ENCODE results near the gene POLN.

POLN gene

DNA sequence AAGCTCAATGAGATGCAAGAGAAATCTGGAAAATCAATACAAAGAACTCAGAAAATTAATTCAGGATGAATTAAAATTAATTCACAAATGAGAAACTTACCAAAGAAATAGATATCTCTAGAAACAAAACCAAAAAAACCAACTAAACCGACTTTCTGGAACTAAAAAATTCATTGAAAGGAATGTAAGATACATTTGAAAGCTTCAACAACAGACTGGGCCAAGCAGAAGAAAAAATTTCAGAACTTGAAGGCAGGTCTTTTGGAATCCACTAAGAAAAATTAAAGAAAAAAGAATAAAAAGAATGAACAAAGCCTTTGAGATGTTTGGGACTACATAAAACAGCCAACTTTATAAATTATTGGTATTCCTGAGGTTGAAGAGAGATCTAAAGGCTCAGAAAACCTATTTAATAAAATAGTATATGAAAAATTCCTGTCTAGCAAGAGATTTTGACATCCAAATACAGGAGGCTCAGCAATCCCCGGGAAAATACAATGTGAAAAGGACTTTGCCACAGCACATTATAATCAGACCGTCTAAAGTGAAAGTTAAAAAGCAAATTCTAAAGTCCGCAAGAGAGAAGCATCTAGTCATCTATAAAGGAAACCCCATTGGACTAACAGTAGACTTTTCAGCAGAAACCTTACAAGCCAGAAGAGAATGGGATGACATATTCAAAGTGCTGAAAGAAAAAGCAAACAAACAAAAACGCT, 138.6 kb downstream of the POLN start:
- DNase-seq, result no peak

GRCh38 chr4:2102045-2102883, 139.7 kb downstream of the POLN start:
- DNase-seq, result no peak

DNA sequence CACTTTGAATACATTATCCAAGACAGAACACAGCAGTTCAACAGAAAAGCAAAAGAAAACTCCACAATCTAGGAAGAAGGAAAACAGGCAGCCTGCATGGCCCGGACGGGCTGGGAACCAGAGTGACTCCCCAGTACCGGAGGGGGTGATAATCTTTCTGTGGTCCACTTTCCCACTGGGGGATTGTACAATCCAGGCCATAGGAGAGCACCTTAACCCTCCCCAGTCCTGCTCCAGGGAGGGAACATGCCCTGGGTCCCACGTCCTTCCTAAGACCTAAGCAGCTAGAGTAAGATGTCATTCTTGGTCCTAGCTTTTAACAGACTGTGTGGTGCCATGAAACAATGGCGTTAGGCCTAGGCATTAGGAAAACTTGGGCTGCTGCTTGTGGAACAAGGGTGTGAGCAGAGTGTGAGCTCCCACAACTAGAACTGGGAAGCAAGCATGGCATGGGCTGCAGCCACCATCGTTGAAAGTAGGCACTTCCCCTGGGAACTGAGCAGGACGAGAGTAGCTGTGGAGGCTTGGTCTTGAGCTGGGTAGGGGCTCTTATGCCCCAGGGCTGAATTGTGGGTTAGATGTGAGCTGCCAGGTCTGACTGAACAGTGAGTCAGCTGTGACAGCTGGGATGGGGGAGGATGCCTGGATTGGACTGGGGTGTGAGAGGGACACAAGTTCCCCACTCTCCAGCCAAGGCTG, 140.4 kb downstream of the POLN start:
- no peak for DNase-seq

GRCh38 chr4:2096073-2096609, 145.8 kb downstream of the POLN start:
- DNase-seq, result no peak

DNA sequence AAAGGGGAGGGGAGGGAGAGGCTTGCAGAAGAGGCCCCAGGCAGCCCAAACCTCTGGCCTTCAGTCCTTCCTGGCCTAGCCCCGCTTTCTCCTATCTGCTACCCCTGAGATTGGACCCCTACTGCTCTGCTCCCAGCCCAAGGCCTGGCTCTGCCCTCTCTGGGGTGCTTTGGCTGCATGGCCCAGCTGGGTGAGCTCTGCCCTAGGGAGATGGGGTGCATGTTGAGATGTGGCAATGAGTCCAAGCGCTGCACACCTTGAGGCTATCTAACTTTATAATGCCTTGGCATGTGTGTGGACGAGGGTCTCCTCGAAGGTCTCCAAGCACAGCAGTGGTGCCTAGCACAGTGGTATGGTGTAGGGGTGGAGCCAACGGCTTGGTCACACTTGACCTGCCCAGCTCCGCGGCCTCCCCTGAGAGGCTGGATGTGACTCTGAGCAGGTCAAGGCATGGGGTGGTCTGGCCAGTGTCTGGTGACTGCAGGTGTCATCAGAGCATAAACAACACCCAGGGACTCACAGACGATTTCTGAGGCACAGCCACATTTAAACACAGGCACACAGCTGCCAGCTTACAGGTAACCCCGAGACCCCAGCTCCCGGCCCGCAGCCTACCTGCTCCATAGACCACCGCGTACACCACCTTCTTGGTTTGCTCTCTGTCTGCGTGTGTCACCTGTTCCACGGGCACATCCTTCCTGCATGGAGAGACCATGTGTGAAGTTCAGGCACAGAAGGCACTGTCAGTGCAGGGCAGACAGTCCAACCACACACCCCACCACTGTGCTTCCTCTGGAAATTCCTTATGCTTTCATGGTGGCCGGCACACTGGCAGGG, 146.5 kb downstream of the POLN start:
- no peak for DNase-seq

GRCh38 chr4:2094545-2094944, 147.4 kb downstream of the POLN start:
- no peak for DNase-seq

DNA sequence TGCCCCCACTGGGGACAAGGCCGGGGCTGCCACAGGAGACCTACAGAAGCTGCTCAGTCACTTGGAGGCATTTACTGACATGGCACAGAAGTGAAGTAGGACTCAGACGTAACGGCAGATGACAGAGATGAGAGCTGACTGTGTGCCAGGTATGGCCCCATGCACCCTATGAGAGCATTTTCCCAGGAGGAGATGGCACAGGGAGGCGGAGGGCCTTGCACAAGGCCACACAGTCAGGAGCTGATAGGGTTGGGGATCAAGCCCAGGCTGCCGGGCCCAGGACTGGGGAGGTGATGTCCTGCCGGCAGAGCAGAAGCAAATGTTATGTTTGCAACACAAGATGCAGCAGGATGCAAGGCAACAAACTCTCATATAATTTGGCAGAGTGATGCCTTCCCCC, 148.7 kb downstream of the POLN start:
- no peak for DNase-seq

GRCh38 chr4:2092669-2093053, 149.3 kb downstream of the POLN start:
- DNase-seq, result no peak

DNA sequence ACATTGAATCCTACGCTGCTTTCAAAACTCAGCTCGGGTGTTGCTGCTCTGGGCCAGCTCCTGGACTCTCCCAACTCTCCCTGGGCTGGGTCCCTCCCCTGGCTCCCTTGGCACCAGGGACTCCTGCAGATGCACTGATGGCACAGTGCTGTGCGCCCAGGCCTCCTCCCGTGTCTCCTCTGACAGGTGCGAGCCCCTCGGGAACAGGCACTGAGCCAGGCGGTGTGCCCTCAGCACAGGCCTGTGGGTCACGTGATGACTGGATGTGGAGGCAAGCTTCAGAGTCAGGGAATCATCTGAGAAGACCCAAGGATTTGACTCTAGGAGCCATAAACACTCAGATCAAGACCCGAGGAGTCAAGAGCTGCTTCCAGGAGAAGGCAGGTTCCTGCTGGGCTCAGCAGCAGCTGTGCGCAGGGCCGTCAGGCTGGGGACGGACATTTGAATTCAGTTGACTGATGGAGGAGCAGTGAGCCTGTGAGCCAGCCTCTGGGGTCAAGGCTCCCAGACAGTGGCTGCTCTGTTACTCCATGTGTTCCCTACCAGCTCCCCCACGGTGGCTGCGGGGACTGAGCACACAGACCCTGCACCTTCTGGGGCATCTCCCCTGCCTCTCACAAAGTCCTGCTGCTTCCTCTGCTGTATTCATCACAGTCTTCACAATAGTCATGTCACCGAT, 149.8 kb downstream of the POLN start:
- DNase-seq, result no peak

GRCh38 chr4:2090642-2091041, 151.3 kb downstream of the POLN start:
- no peak for DNase-seq

- no peak for DNase-seq
Measured at GRCh38 chr4:2089222-2089621, 152.7 kb downstream of the POLN start.

- DNase-seq, result no peak
Measured at GRCh38 chr4:2087170-2087569, 154.8 kb downstream of the POLN start.

- no peak for DNase-seq
Measured at GRCh38 chr4:2085496-2085901, 156.4 kb downstream of the POLN start.

GRCh38 chr4:2084316-2084715, 157.6 kb downstream of the POLN start:
- no peak for DNase-seq

DNA sequence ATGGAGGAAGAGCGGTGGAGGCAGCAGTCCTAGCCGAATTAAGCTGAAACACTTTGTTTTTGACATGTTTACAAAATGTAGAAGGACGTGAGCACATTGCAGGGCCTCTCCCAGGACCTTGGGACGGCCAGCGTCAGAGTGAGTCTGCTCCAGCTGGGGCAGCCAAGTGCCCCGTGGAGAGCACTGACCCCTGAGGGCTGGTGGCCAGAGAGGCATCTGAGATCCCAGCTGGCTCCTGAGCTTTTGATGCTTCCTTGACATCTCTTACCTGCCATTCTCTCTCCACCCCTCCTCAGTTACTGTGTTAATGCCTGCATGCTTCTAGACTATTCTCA, 158.1 kb downstream of the POLN start:
- DNase-seq, result no peak

GRCh38 chr4:2083116-2083825, 158.7 kb downstream of the POLN start:
- no peak for DNase-seq

DNA sequence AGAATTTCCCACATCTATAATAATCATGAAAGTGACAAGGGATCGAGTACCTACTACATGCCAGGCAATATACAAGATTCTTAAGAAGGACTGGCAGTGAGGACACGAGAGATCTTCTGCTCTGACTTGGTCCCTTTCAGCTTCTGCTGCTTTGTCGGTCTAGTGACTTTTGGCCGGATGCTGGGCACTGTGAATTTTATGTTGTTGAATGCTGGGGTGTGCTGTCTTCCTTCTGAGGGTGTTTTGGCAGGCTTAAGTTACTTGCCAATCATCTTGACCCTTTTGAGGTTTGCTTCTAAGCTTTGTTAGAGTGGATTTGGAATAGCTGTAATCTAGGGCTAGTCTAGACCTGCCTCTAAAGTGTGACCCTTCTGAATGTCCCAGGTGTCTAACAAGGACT, 159.3 kb downstream of the POLN start:
- no peak for DNase-seq

DNA sequence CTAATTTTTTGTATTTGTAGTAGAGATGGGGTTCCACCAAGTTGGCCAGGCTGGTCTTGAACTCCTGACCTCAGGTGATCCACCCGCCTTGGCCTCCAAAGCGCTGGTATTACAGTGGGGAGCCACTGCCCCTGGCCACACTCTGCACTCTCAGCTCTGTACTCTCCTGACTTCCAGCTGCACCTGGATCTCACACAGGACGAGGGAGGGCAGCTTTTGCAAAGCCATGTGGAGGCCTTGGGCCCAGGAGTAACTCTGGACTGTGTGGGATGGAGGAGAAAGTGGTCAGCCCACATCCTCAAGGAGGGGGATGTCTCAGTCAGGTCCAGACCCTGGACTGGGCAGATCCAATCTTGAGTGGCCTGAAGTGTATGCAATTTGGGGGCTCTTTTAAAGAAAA, 159.8 kb downstream of the POLN start:
- no peak for DNase-seq

DNA sequence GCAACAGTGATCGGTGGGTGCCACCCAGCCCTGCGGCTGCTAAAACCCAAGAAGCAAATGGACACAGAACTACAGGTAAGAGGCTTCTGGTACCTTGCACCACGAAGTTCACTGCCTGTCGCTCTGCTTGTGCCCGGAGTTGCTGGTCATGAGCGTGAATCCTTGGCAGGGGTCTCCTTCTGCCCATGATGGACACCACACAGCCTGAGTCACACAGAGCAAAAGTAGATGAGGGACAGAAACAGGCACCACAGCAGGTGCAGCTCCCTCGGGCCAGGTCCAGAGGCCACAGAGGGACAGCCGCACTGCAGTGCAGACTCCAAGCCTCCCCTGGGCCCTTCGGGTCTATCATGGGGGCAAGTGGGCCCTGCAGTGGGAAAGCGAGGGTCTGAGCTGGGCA, 160.4 kb downstream of the POLN start:
- no peak for DNase-seq

DNA sequence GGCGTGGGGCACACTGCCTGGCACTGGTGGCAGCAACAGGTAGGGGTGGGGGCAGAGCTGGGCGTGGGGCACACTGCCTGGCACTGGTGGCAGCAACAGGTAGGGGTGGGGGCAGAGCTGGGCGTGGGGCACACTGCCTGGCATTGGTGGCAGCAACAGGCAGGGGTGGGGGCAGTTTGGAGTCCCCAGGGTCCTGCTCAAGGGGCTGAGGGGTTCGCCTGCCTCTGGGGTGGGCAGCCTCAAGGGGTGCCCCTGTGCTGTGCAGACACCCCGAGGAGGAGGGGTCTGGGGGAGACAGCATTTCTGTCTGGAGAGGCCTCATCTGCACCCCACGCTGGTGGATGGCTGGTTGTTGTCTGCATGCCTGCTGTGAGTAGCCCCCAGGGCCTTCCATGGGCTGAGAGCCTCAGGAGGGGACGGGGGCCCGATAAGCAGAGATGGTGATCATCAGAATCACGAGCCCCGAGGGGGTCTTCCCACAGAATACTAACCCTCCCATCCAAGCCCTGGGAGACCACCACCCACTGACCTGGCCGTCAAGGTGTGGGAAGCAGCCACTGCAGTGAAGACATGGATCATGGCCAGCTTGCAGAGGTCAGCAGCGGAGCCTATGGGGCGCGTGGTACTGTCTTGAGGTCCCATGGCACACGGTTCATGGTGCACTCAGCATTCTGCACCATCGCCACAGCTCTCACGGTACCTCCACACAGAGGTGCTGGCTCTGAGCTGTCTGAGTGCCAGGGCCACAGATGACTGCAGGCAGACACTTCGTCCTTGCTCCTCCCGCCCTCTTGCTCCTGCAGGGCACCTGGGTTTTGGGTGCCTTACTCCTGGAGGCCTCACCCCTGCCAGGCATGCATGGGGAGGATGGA, 161.3 kb downstream of the POLN start:
- DNase-seq, result no peak
